Pancreas (tissue), 10 donors: Measurements from ENCODE around the gene CROCC2. TPM values are rescaled to one million over a fixed set of nuclear protein-coding genes. Genes with fewer than 3 reads are reported as not detected.

ENCODE experiments used
- ATAC-seq, 4 donors: fragments of 200-7000 bp; cut with Tn5 transposase; one replicate each; pipeline versions ENCODE4 v1.8.0 to v1.9.1; 2020; ENCODE audit warnings: mild to moderate bottlenecking in 4 of 4, moderate library complexity in 4 of 4
- DNase-seq, 6 donors: peaks; one replicate each; pipeline ENCODE4 v3.0.0-alpha.2; 2020
- FAIRE-seq: peaks from 2 replicates; lab custom pipeline; 2012; peaks lifted over from hg19 to GRCh38; lab: Jason Lieb, UNC
- H3K27ac ChIP-seq, 4 donors: fragments of 200-600 bp; sonication (generic); 1 replicate in 3 of 4; 2 replicates in 1 of 4; pipeline versions ENCODE4 v1.5.0 to v1.8.0; 2020
- H3K27me3 ChIP-seq, 4 donors: fragments of 200-600 bp; one replicate each; pipeline ENCODE4 v1.8.0; 2021
- H3K36me3 ChIP-seq, 3 donors: fragments of 200-600 bp; sonication (generic) in 1 of 3; one replicate each; pipeline versions ENCODE4 v1.5.0 to v1.8.0; 2020 to 2021
- H3K4me1 ChIP-seq, 3 donors: fragments of 200-600 bp; one replicate each; pipeline ENCODE4 v1.8.0; 2021
- H3K4me3 ChIP-seq, 4 donors: fragments of 200-600 bp; sonication (generic) in 2 of 4; one replicate each; pipeline versions ENCODE4 v1.5.0 to v1.8.0; 2020 to 2021
- H3K9me3 ChIP-seq, 4 donors: fragments of 200-600 bp; one replicate each; pipeline ENCODE4 v1.8.0; 2021
- WGBS, 2 donors: extraction: QIAGEN DNeasy Blood & Tissue Kit; methylation state at CpG; one replicate each; pipeline ENCODE4 v1.1.7; 2013; 5-methylcytosine and 5-hydroxymethylcytosine counted together
- intact Hi-C, 3 donors: fragments of 100-400 bp; cut with DNase I; formaldehyde crosslinking; loops; one replicate each; pipeline versions ENCODE4 v1.11.1 to v1.14.2; 2022
- polyA plus RNA-seq, 2 donors: library from polyadenylated mRNA; stranded (reverse); fragments of 200-250 nt; gene quantifications; one replicate each; pipeline ENCODE4 v1.2.3, GENCODE V29; 2013
- total RNA-seq, 6 donors: library from RNA; stranded (reverse); fragmentation: NEBNext Ultra II Directional in 4 of 6; extraction: Animal tissue kit (Norgen Biotek cat#: 25700) in 4 of 6; gene quantifications; one replicate each; pipeline versions ENCODE4 v1.2.1 to v1.2.4, GENCODE V29; 2021 to 2023
- TF ChIP-seq, protein P1 (sequence below), 4 donors: fragments of 200-600 bp; sonication (generic) in 3 of 4; IDR thresholded peaks; one replicate each; pipeline versions ENCODE4 v1.5.0 to v1.8.0; 2021; ENCODE audit warnings: antibody characterized with exemption in 4 of 4
- donor health status: healthy with polysubstance abuse.
- donor health status: DM: no; HTN: no; CAD: no; lungs with moderate emphysema.
- donor health status: DM: no; HTN: no; CAD: no.
- donor health status: control.
- donor health status: control.
- donor health status: Bipolar disorder and iron deficiency.
- donor health status: DM: yes; HTN: yes; CAD: no.
- donor health status: DM: no; HTN: no; CAD: no.
- donor health status: DM: no; HTN: no; CAD: no.
- donor health status: DM: yes; HTN: yes; CAD: no.

CROCC2 gene
- total RNA-seq = under 1 TPM in 1 of 6 donors, not detected in 5; 0.04 TPM
- polyA plus RNA-seq = under 1 TPM; 0.04 to 0.05 TPM

DNA sequence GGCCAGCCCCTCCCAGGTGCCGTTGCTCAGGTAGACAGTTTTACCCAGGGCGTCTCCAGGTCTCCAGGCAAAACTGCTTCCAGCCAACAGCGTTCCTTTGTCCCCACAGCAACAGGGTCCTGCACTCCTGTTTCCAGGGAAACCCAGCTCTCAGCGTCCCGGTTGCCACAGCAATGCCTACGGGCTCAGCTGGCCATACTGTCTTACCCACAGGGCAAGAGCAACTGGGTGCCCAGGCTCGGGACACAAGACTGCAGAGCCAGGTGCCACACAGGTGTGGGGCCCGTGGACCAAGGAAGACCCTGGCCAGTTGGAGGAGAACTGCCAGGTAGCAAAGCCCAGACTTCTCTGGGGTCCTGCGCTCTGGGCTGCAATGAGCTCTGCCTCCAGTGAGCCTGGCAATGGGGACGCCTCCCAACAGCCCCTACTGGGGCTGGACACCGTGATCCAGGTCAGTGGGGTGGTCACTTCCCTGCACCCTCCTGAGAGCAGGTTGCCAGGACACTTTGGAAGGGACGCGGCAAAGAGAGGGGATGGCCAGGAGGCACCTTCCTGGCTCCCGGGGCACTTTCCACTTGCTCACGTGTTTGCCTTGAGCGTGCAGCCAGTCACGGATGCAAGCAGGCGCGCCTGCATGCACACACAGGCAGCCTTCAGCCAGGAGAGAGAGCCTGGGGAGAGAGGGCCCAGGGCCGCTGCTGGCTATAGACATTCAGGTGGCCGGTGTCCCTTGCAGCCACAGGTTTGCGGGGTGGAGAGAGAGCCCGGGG, at the start of gene CROCC2:
CROCC2 (plus strand) TSS at position 196 of the 770 bp plus-strand sequence; CDS start at position 374, 178 bp downstream.
- TF ChIP-seq, protein P1, sequence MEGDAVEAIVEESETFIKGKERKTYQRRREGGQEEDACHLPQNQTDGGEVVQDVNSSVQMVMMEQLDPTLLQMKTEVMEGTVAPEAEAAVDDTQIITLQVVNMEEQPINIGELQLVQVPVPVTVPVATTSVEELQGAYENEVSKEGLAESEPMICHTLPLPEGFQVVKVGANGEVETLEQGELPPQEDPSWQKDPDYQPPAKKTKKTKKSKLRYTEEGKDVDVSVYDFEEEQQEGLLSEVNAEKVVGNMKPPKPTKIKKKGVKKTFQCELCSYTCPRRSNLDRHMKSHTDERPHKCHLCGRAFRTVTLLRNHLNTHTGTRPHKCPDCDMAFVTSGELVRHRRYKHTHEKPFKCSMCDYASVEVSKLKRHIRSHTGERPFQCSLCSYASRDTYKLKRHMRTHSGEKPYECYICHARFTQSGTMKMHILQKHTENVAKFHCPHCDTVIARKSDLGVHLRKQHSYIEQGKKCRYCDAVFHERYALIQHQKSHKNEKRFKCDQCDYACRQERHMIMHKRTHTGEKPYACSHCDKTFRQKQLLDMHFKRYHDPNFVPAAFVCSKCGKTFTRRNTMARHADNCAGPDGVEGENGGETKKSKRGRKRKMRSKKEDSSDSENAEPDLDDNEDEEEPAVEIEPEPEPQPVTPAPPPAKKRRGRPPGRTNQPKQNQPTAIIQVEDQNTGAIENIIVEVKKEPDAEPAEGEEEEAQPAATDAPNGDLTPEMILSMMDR (IDR thresholded peaks at IDR 0.05) = no peak
- ATAC-seq = peak in 3 of 4 donors; percentile 34 to 69 (median 67)
- peak in 2 of 6 donors; percentile 8 to 42 for DNase-seq
- FAIRE-seq = no peak
- Histone ChIP-seq H3K36me3 (no peaks in the 10 kb centered on the region), H3K27ac (no peak within 1 kb of the TSS), H3K27me3 (no peaks in the 10 kb centered on the region), H3K4me3 (no peak within 1 kb of the TSS), H3K9me3 (no peaks in the 10 kb centered on the region), H3K4me1 (no peaks in the 10 kb centered on the region)
- intact Hi-C loops = no loop called here
- 64 to 71% methylated on average over 19 to 23 of the region's 23 CpGs for WGBS, 2 donors

DNA sequence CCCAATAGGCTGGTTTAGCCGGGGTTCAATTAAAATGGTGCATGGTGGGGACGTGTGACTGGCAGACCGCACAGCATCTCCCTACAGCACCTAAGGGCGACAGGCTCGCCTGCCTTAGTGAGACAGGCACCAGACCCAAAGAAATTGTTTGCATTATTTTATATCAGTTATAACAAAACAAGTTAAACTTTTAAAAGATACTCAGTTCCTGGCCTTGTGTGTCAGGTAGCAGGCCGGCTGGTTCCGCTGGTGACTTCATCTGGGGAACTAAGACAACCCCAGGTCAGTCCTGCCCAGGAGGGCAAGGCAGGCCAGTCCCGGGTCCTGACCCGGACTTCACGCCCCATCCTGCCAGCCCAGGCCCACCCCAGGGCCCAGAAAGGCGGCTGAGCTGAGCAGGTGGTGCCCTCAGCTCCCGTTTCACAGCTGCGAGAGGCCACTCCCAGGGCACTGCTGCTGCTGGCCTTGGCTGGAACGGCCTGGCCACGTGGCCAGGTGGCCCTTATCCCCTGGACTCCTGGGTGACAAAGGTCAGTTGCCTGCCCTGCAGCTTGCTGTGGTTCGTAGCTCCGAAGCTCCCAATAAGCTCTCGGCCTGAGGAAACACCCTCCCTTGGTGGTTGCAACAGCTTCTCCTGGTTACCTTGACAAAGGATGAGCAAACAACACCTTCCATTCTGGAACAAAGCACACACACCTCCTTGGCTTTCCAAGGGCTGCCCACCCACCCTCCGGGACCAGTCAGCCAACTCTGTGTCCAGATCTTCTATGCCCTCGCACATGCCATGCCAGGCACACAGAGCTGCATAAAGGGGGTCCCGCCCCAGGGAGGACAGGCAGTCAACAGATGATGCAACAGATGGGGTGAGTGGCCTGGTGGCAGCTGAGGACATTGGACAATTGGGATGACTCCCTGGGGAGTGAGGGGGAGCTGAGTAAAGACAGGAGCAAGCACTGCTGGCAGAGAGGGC, 48.8 kb upstream of the CROCC2 start:
- Histone ChIP-seq H3K36me3 (no peaks in the 10 kb centered on the region), H3K4me1 (peaks cover 0 to 7% (median 5%) of the 10 kb centered on the region in 3 donors), H3K27me3 (no peaks in the 10 kb centered on the region), H3K27ac (no peak overlapping the region), H3K9me3 (no peaks in the 10 kb centered on the region), H3K4me3 (no peak overlapping the region)
- intact Hi-C loops = no loop called here
- TF ChIP-seq, protein P1 (IDR thresholded peaks at IDR 0.05) = no peak
- FAIRE-seq (no peak), ATAC-seq (peak; percentile 85 to 97 (median 89)), DNase-seq (peak; percentile 49 to 87 (median 68))
- 51 to 58% methylated on average over 20 to 21 of the region's 21 CpGs for WGBS, 2 donors

DNA sequence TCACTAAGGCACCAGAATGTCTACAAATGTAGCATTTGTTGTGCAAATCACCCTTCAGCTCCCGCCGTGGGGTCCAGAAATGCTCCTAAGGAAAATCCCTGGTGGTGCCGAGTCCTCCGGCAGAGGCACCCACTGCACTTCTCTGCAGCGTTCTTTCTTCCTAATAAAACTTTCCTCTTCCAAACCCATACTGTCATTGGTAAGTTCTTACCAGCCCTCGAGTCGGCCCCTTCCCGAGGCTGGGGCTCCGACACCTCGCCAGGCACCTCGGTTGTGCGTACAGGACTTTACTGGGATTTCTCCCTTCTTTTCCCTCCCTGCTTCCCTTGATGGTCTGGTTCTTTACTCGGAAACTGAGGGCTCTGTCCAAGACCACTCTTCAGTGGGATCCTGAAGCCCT, 47.8 kb upstream of the CROCC2 start:
- WGBS, 2 donors = 87 to 97% methylated on average over 13 of the region's 13 CpGs
- no peak overlapping the region for H3K4me3 ChIP-seq
- TF ChIP-seq, protein P1 (IDR thresholded peaks at IDR 0.05) = no peak

DNA sequence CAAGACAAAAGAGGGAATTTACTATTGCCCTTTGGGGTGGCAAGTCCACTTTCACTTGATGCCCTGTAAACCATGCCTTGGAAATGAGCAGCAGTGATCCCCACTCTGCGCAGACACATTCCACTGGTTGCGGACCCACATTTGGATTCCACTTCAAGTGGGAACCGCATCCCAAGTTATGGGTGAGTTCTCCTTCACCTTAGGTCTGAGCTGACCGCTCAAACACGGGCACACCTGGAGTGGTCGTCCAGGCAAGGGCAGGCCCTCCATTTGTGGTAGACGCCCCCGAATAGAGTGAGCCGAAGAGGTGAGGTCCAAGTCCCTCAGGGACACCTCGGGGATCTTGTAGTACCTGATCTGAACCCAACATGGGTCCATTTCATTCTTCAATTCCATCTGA, 47.3 kb upstream of the CROCC2 start:
- intact Hi-C loops = no loop called here
- ATAC-seq = no peak
- H3K36me3 ChIP-seq = no peaks in the 10 kb centered on the region
- H3K27me3 ChIP-seq = no peaks in the 10 kb centered on the region
- H3K4me1 ChIP-seq = peaks cover 0 to 7% (median 5%) of the 10 kb centered on the region in 3 donors
- H3K9me3 ChIP-seq = no peaks in the 10 kb centered on the region
- H3K4me3 ChIP-seq = no peak overlapping the region
- no peak overlapping the region for H3K27ac ChIP-seq
- no peak for FAIRE-seq
- no peak for DNase-seq
- 94% methylated on average over 10 of the region's 10 CpGs for WGBS, 2 donors
- TF ChIP-seq, protein P1 (IDR thresholded peaks at IDR 0.05) = no peak

More for the DNA sequence above, 47.8 kb upstream of the CROCC2 start:
- intact Hi-C loops = no loop called here
- Histone ChIP-seq H3K9me3 (no peaks in the 10 kb centered on the region), H3K4me1 (peaks cover 0 to 7% (median 5%) of the 10 kb centered on the region in 3 donors), H3K27ac (no peak overlapping the region), H3K27me3 (no peaks in the 10 kb centered on the region), H3K36me3 (no peaks in the 10 kb centered on the region)
- ATAC-seq (no peak), DNase-seq (no peak), FAIRE-seq (no peak)
